Stomach smooth muscle (tissue), 2 donors: ENCODE measurements around the gene TXK.

Experiments used
- H3K27ac ChIP-seq: one replicate; pipeline ENCODE4 v1.7.0; 2013; ENCODE audit warnings: mild to moderate bottlenecking, low read length, inconsistent platforms
- H3K27me3 ChIP-seq, 2 donors: one replicate each; pipeline ENCODE4 v1.7.0; 2013; ENCODE audit warnings: low read length in 2 of 2; ENCODE audit not compliant: insufficient read depth in 2 of 2, control insufficient read depth in 1 of 2
- H3K36me3 ChIP-seq, 2 donors: one replicate each; pipeline ENCODE4 v1.7.0; 2013; ENCODE audit warnings: low read length in 2 of 2; ENCODE audit not compliant: control insufficient read depth in 2 of 2, insufficient read depth in 2 of 2
- H3K4me1 ChIP-seq: one replicate; pipeline ENCODE4 v1.7.0; 2013; ENCODE audit warnings: low read length; ENCODE audit not compliant: control insufficient read depth, insufficient read depth
- H3K4me3 ChIP-seq, 2 donors: one replicate each; pipeline ENCODE4 v1.7.0; 2013; ENCODE audit warnings: low read length in 2 of 2
- H3K9ac ChIP-seq, 2 donors: one replicate each; pipeline ENCODE4 v1.7.0; 2013; ENCODE audit warnings: low read length in 2 of 2, mild to moderate bottlenecking in 1 of 2
- H3K9me3 ChIP-seq, 2 donors: one replicate each; pipeline ENCODE4 v1.7.0; 2013; ENCODE audit warnings: low read length in 2 of 2; ENCODE audit not compliant: control insufficient read depth in 2 of 2
- donor health status: healthy.
- donor health status: Pancreatic carcinoma.

TXK gene

GRCh38 chr4:48162162-48162561 lies 28.1 kb upstream of the TXK start:
- Histone ChIP-seq H3K27ac (no peak overlapping the region), H3K4me1 (no peaks in the 10 kb centered on the region), H3K9me3 (no peaks in the 10 kb centered on the region), H3K36me3 (no peaks in the 10 kb centered on the region), H3K9ac (no peak overlapping the region), H3K27me3 (no peaks in the 10 kb centered on the region), H3K4me3 (no peak overlapping the region)

GRCh38 chr4:48157271-48157670 lies 23.2 kb upstream of the TXK start:
- H3K36me3 ChIP-seq = peaks cover 0 to 7% of the 10 kb centered on the region in 2 donors
- peaks cover 8% of the 10 kb centered on the region in 2 donors for H3K9me3 ChIP-seq
- no peak overlapping the region for H3K4me3 ChIP-seq
- H3K4me1 ChIP-seq = no peaks in the 10 kb centered on the region
- H3K27me3 ChIP-seq = no peaks in the 10 kb centered on the region
- no peak overlapping the region for H3K27ac ChIP-seq
- no peak overlapping the region for H3K9ac ChIP-seq

GRCh38 chr4:48156423-48156822 lies 22.4 kb upstream of the TXK start:
- H3K4me3 ChIP-seq = no peak overlapping the region
- H3K9me3 ChIP-seq = peaks cover 8% of the 10 kb centered on the region in 2 donors
- no peak overlapping the region for H3K27ac ChIP-seq
- H3K27me3 ChIP-seq = no peaks in the 10 kb centered on the region
- no peaks in the 10 kb centered on the region for H3K4me1 ChIP-seq
- H3K36me3 ChIP-seq = peaks cover 0 to 7% of the 10 kb centered on the region in 2 donors
- H3K9ac ChIP-seq = no peak overlapping the region

GRCh38 chr4:48153791-48154550 lies 19.9 kb upstream of the TXK start:
- H3K27me3 ChIP-seq = no peaks in the 10 kb centered on the region
- H3K9me3 ChIP-seq = peaks cover 8% of the 10 kb centered on the region in 2 donors
- no peak overlapping the region for H3K9ac ChIP-seq
- H3K36me3 ChIP-seq = peaks cover 0 to 7% of the 10 kb centered on the region in 2 donors
- H3K4me3 ChIP-seq = no peak overlapping the region
- H3K4me1 ChIP-seq = no peaks in the 10 kb centered on the region
- no peak overlapping the region for H3K27ac ChIP-seq

- Histone ChIP-seq H3K9me3 (peaks cover 8% of the 10 kb centered on the region in 2 donors), H3K4me1 (no peaks in the 10 kb centered on the region), H3K27me3 (no peaks in the 10 kb centered on the region), H3K27ac (no peak overlapping the region), H3K9ac (no peak overlapping the region), H3K4me3 (no peak overlapping the region), H3K36me3 (peaks cover 0 to 7% of the 10 kb centered on the region in 2 donors)
Observed at GRCh38 chr4:48152259-48152658, 18.2 kb upstream of the TXK start.

GRCh38 chr4:48149827-48150370 lies 15.8 kb upstream of the TXK start:
- H3K4me3 ChIP-seq = no peak overlapping the region
- H3K27ac ChIP-seq = no peak overlapping the region
- H3K4me1 ChIP-seq = no peaks in the 10 kb centered on the region

GRCh38 chr4:48147621-48148020 lies 13.6 kb upstream of the TXK start:
- Histone ChIP-seq H3K27ac (no peak overlapping the region), H3K9me3 (no peaks in the 10 kb centered on the region), H3K4me1 (no peaks in the 10 kb centered on the region), H3K27me3 (no peaks in the 10 kb centered on the region), H3K36me3 (no peaks in the 10 kb centered on the region), H3K9ac (no peak overlapping the region), H3K4me3 (no peak overlapping the region)

More at GRCh38 chr4:48149827-48150370, 15.8 kb upstream of the TXK start:
- no peak overlapping the region for H3K9ac ChIP-seq
- peaks cover 2 to 4% of the 10 kb centered on the region in 2 donors for H3K9me3 ChIP-seq
- no peaks in the 10 kb centered on the region for H3K27me3 ChIP-seq
- H3K36me3 ChIP-seq = peaks cover 0 to 2% of the 10 kb centered on the region in 2 donors

GRCh38 chr4:48141048-48141447 lies 7.0 kb upstream of the TXK start:
- no peaks in the 10 kb centered on the region for H3K9me3 ChIP-seq
- H3K4me3 ChIP-seq = no peak overlapping the region
- H3K9ac ChIP-seq = no peak overlapping the region
- no peaks in the 10 kb centered on the region for H3K36me3 ChIP-seq
- H3K4me1 ChIP-seq = no peaks in the 10 kb centered on the region
- H3K27ac ChIP-seq = no peak overlapping the region
- H3K27me3 ChIP-seq = no peaks in the 10 kb centered on the region

- no peaks in the 10 kb centered on the region for H3K36me3 ChIP-seq
- no peaks in the 10 kb centered on the region for H3K4me1 ChIP-seq
- no peak overlapping the region for H3K27ac ChIP-seq
Observed at GRCh38 chr4:48139691-48140090, 5.6 kb upstream of the TXK start.

GRCh38 chr4:48138936-48139335 lies 4.9 kb upstream of the TXK start:
- no peak overlapping the region for H3K27ac ChIP-seq
- H3K9ac ChIP-seq = no peak overlapping the region
- H3K36me3 ChIP-seq = no peaks in the 10 kb centered on the region
- H3K4me1 ChIP-seq = no peaks in the 10 kb centered on the region
- H3K4me3 ChIP-seq = no peak overlapping the region
- H3K27me3 ChIP-seq = no peaks in the 10 kb centered on the region
- no peaks in the 10 kb centered on the region for H3K9me3 ChIP-seq

More at GRCh38 chr4:48139691-48140090, 5.6 kb upstream of the TXK start:
- Histone ChIP-seq H3K9ac (no peak overlapping the region), H3K9me3 (no peaks in the 10 kb centered on the region), H3K4me3 (no peak overlapping the region), H3K27me3 (no peaks in the 10 kb centered on the region)

GRCh38 chr4:48138511-48138910 lies 4.5 kb upstream of the TXK start:
- H3K27me3 ChIP-seq = no peaks in the 10 kb centered on the region
- H3K27ac ChIP-seq = no peak overlapping the region
- H3K9me3 ChIP-seq = no peaks in the 10 kb centered on the region
- H3K4me1 ChIP-seq = no peaks in the 10 kb centered on the region
- no peak overlapping the region for H3K4me3 ChIP-seq
- H3K36me3 ChIP-seq = no peaks in the 10 kb centered on the region
- H3K9ac ChIP-seq = no peak overlapping the region
